Fibroblast of the conjunctiva (primary cell): ENCODE data around the gene GADL1.

Experiments used
- DNase-seq: peaks from one replicate; pipeline ENCODE4 v3.0.0-alpha.2; 2010; ENCODE audit warnings: low read depth

Gene GADL1

GRCh38 chr3:30676424-30677346 lies 217.8 kb downstream of the GADL1 start:
- no peak for DNase-seq
